ENCODE results near the gene CC2D2A. TPM values are rescaled to one million over a fixed set of nuclear protein-coding genes. Genes with fewer than 3 reads are reported as not detected.

Gene CC2D2A
- total RNA-seq, 1 donor from 2014 or later, result 33.1 TPM

- Histone ChIP-seq H3K9me3 (no peaks in the 10 kb centered on the region), H3K36me3 (no peaks in the 10 kb centered on the region), H3K4me3 (no peak overlapping the region), H3K27me3 (no peaks in the 10 kb centered on the region), H3K27ac (peak overlapping the region; percentile 73), H3K4me1 (peaks cover 35% of the 10 kb centered on the region)
- intact Hi-C loops (cut with DNase I), result no loop called here
- DNase-seq (ENCODE audit: extremely low spot score in 2 of 2), result no peak
- TF ChIP-seq CTCF (IDR thresholded peaks at IDR 0.05) (no peak), POLR2AphosphoS5 (IDR thresholded peaks at IDR 0.05; ENCODE audit: insufficient read depth in 1 of 2, low read depth in 1 of 2) (no peak), POLR2A (IDR thresholded peaks at IDR 0.05) (no peak)
Measured at GRCh38 chr4:15451181-15451865, 18.4 kb upstream of the CC2D2A start.

GRCh38 chr4:15451866-15452765, 17.6 kb upstream of the CC2D2A start:
- Histone ChIP-seq H3K9me3 (no peaks in the 10 kb centered on the region), H3K4me3 (no peak overlapping the region), H3K27ac (peak overlapping the region; percentile 73), H3K36me3 (no peaks in the 10 kb centered on the region), H3K27me3 (no peaks in the 10 kb centered on the region), H3K4me1 (peaks cover 43% of the 10 kb centered on the region)
- intact Hi-C loops (cut with DNase I), result no loop called here
- no peak for DNase-seq (ENCODE audit: extremely low spot score in 2 of 2)
- TF ChIP-seq POLR2AphosphoS5 (IDR thresholded peaks at IDR 0.05; ENCODE audit: insufficient read depth in 1 of 2, low read depth in 1 of 2) (peak in 1 of 2 donors; percentile 10), CTCF (IDR thresholded peaks at IDR 0.05) (no peak)

DNA sequence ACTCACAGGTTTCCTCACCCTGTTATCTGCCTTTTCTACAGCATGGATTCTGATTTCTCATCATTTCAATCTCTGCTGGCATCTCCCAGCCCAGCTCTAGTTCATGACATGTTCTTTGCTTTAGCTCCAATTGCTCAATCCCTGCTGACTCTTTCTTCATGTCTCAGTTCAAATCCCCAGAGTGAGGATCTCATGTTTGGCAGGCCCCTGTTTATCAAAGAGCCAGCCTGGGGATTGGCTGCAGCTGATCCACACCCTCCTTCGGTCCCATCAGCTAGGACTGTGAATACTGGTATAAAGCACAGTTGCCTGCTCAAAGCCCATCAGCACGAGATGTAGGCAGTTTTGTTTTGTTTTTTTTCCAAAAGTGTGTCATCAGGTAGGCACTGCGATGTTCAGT, 14.4 kb upstream of the CC2D2A start:
- peak in 1 of 2 donors; percentile 95 for DNase-seq (ENCODE audit: extremely low spot score in 2 of 2)

GRCh38 chr4:15457406-15458201, 12.1 kb upstream of the CC2D2A start:
- no peak for DNase-seq (ENCODE audit: extremely low spot score in 2 of 2)
- Histone ChIP-seq H3K27me3 (no peaks in the 10 kb centered on the region), H3K9me3 (no peaks in the 10 kb centered on the region), H3K27ac (peak overlapping the region; percentile 65), H3K4me1 (peaks cover 29% of the 10 kb centered on the region), H3K36me3 (no peaks in the 10 kb centered on the region), H3K4me3 (no peak overlapping the region)
- TF ChIP-seq CTCF (IDR thresholded peaks at IDR 0.05), result peak; percentile 54 to 78 (median 69)
- TF ChIP-seq POLR2AphosphoS5 (IDR thresholded peaks at IDR 0.05; ENCODE audit: insufficient read depth in 1 of 2, low read depth in 1 of 2), result peak in 1 of 2 donors; percentile 52
- no peak for TF ChIP-seq POLR2A (IDR thresholded peaks at IDR 0.05)
- intact Hi-C loops (cut with DNase I), result loop anchor here (2.0 kb wide), 1 partner anchor 225 kb away; no protein-coding TSS in a partner anchor

More for the DNA sequence above, 14.4 kb upstream of the CC2D2A start:
- intact Hi-C loops (cut with DNase I), result no loop called here
- TF ChIP-seq CTCF (IDR thresholded peaks at IDR 0.05) (no peak), POLR2A (IDR thresholded peaks at IDR 0.05) (no peak), POLR2AphosphoS5 (IDR thresholded peaks at IDR 0.05; ENCODE audit: insufficient read depth in 1 of 2, low read depth in 1 of 2) (peak; percentile 16 to 89)
- Histone ChIP-seq H3K9me3 (no peaks in the 10 kb centered on the region), H3K27me3 (no peaks in the 10 kb centered on the region), H3K27ac (peak overlapping the region; percentile 65), H3K36me3 (no peaks in the 10 kb centered on the region), H3K4me3 (no peak overlapping the region), H3K4me1 (peaks cover 51% of the 10 kb centered on the region)

Measured in vagina (tissue), 2 donors.